KOPT-K1 (cell line): Measurements from ENCODE around the gene LAMC1.

Experiments
- H3K27ac ChIP-seq: fragments of 200-600 bp; sonication (generic); 2 replicates; pipeline ENCODE4 v1.5.1; 2016; ENCODE audit warnings: antibody characterized with exemption, mild to moderate bottlenecking, low read depth, low read length; ENCODE audit not compliant: poor library complexity, severe bottlenecking
- H3K36me3 ChIP-seq: fragments of 200-600 bp; sonication (generic); 2 replicates; pipeline ENCODE4 v1.5.1; 2017; ENCODE audit warnings: antibody characterized with exemption, mild to moderate bottlenecking, low read length, moderate library complexity; ENCODE audit not compliant: insufficient read depth
- H3K9me3 ChIP-seq: fragments of 200-600 bp; sonication (generic); 2 replicates; pipeline ENCODE4 v1.5.1; 2017; ENCODE audit warnings: antibody characterized with exemption, low read length, mild to moderate bottlenecking; ENCODE audit not compliant: insufficient read depth, poor library complexity, severe bottlenecking

Gene LAMC1

GRCh38 chr1:183027791-183028190 is 4.6 kb downstream of the LAMC1 start:
- Histone ChIP-seq H3K27ac (no peak overlapping the region), H3K9me3 (no peaks in the 10 kb centered on the region), H3K36me3 (no peaks in the 10 kb centered on the region)

DNA sequence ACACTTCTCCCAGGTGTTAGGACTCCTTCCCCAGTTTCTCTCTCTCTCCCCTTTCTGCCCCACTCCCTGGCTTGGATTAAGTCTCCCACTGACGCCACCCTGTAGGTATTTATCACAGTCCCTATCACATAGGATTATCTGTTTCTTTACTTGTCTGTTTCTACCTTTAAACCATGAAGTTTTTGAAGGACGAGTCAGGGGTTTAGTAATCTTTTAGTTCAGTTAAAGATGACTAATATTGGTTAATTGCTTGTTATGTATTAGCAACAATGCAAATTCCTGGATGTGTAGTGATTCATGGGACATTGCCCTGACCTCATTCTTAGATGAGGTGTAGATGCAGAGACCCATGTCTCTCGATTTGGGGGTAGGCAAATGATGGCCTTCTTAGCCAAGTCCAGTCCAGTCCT is 6.4 kb downstream of the LAMC1 start:
- Histone ChIP-seq H3K27ac (no peak overlapping the region), H3K36me3 (no peaks in the 10 kb centered on the region), H3K9me3 (no peaks in the 10 kb centered on the region)

DNA sequence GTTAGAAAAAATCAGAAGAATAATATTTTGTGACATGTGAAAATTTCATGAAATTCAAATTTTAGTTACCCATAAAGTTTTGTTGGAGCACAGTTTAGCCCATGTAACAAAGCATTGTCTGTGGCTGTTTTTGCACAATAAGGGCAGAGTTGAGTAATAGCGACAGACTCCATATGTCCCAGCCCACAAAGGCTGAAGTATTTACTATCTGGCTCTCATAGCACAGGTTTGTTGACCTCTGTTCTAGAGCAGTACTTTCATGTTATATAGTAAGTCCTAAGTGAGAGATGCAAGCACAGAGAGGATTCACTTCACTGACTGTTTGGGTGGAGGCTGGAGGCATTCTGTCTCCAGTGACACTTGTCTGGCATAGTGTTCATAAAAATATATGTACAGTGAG is 6.8 kb downstream of the LAMC1 start:
- no peak overlapping the region for H3K27ac ChIP-seq
- H3K36me3 ChIP-seq = no peaks in the 10 kb centered on the region
- H3K9me3 ChIP-seq = no peaks in the 10 kb centered on the region

- Histone ChIP-seq H3K27ac (no peak overlapping the region), H3K36me3 (no peaks in the 10 kb centered on the region), H3K9me3 (no peaks in the 10 kb centered on the region)
Observed at GRCh38 chr1:183032122-183032921, 9.1 kb downstream of the LAMC1 start.

- no peaks in the 10 kb centered on the region for H3K36me3 ChIP-seq
- H3K27ac ChIP-seq = no peak overlapping the region
- H3K9me3 ChIP-seq = no peaks in the 10 kb centered on the region
Observed at GRCh38 chr1:183033205-183033604, 10.0 kb downstream of the LAMC1 start.

GRCh38 chr1:183034682-183035081 is 11.5 kb downstream of the LAMC1 start:
- no peaks in the 10 kb centered on the region for H3K36me3 ChIP-seq
- H3K9me3 ChIP-seq = no peaks in the 10 kb centered on the region
- H3K27ac ChIP-seq = no peak overlapping the region

DNA sequence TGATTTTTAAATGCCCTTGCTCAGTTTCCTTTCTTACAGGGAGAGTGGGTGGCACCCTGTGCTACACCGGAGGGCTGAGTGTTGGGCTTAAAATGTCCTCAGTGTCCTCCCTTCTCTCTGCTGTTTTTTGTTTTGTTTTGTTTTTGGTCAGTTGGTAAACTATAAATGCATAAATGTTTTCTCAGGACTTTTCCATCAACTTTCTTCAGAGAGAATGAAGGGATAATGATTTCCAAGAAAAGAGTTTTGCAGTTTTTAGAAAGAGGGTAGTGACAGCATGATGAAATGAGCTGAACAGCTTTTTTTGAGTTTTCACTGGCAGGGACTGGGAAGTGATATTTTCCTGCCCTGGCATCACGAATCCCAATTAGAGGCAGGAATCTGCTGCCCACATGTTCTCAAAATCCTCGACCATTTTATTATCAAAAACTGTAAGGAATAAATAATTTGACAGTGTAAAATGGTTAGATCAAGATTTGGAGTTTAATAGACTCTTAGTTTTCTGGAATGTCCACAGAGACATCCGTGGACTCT is 15.2 kb downstream of the LAMC1 start:
- no peaks in the 10 kb centered on the region for H3K9me3 ChIP-seq
- no peaks in the 10 kb centered on the region for H3K36me3 ChIP-seq
- H3K27ac ChIP-seq = no peak overlapping the region

DNA sequence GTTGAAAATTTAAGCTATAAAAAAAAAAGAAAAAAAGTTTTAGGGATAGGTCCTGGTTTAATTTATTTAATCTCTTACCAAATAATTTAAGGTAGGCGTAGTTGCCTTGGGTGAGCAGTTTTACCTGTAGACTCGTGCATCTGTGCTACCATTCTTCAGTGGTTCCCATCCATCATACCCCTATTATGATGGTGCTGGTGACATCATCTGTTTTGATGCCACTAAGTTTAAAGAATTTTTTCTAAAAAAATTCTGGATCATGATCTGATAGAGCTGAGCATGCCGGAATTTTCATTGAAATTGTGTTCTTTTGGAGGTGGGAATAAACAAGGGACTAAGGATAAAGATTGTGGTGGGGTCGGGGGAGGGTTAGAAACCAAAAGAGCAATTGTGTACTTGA is 15.7 kb downstream of the LAMC1 start:
- Histone ChIP-seq H3K9me3 (no peaks in the 10 kb centered on the region), H3K27ac (no peak overlapping the region), H3K36me3 (no peaks in the 10 kb centered on the region)

GRCh38 chr1:183039330-183039729 is 16.1 kb downstream of the LAMC1 start:
- H3K36me3 ChIP-seq = no peaks in the 10 kb centered on the region
- H3K9me3 ChIP-seq = no peaks in the 10 kb centered on the region
- H3K27ac ChIP-seq = no peak overlapping the region

- H3K36me3 ChIP-seq = no peaks in the 10 kb centered on the region
- H3K9me3 ChIP-seq = no peaks in the 10 kb centered on the region
- no peak overlapping the region for H3K27ac ChIP-seq
Observed at GRCh38 chr1:183039985-183040447, 16.8 kb downstream of the LAMC1 start.

DNA sequence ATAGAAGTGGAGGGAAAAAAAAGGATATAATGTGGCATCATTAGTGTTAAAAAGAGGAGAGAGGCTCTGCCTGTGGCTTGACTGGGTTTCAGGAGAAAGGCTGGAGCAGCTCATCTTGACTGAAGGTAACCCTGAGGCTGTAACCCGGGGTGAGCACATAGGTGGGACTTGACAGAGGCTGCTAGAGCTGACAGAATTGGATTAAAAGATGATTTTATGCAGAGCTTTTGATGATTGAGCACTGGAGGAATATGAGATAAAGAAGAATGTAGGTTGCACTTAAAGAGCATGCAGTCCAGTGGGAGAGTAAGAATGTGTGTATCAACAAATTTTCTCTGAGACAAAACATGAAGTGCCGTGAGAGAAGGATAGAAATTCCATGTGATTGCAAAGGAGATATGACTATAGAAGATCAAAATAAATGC is 17.3 kb downstream of the LAMC1 start:
- Histone ChIP-seq H3K9me3 (no peaks in the 10 kb centered on the region), H3K36me3 (no peaks in the 10 kb centered on the region), H3K27ac (no peak overlapping the region)

DNA sequence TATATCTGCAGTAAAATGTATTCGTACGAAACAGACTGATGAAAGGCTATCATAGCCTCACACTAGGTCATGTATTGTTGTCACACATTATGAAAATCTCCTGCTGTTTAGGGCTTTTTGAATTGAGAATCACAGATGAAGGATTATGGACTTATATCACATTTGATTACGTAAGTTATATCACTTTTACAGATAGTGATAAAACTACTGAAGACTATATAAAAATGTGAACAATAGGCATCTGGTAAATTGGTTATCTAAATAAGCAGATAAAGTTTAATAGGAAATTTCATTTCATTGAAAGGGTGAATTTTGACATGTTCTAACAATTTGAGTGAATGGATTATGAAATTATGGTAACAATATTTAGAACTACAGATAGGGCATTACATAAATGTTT is 20.0 kb downstream of the LAMC1 start:
- Histone ChIP-seq H3K36me3 (no peaks in the 10 kb centered on the region), H3K9me3 (no peaks in the 10 kb centered on the region), H3K27ac (no peak overlapping the region)

- no peak overlapping the region for H3K27ac ChIP-seq
- H3K9me3 ChIP-seq = no peaks in the 10 kb centered on the region
- no peaks in the 10 kb centered on the region for H3K36me3 ChIP-seq
Observed at GRCh38 chr1:183043872-183044854, 20.9 kb downstream of the LAMC1 start.

DNA sequence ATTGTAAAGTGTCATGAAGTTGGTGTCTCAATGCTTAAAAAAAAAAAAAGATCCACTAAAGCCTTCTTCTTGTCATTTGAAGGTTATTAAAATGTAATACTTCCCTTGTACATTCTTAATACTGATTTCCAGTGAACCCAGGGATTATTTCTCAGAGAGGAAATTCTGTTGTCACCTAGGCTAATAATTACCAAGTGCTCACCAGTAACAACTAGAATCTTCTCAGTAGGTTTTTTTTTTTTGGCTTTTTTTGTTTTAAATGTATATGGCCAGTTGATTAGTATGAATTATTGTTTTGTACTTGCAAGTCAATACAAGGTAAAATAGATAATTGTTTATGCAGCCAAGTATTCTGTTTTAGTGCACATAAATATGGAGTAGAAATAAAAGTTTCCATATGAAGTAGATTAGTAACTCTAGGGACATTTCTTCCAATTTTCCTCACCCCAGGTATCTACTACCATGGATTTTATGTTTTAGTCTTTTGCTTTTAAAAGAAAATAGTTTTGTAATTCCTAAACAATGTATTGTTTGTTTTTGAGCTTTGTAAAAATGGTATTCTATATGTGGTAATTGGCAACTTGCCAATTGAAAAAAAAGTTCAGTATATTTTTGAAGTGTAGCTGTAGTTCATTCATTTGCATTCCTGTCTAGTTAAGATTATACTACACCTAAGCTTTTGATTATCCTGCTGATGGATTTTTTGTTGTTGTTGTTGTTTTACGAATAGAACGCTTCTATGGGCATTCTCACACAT is 21.9 kb downstream of the LAMC1 start:
- Histone ChIP-seq H3K27ac (no peak overlapping the region), H3K9me3 (no peaks in the 10 kb centered on the region), H3K36me3 (no peaks in the 10 kb centered on the region)
